ENCODE data around the gene FCGR3B. TPM values are rescaled to one million over a fixed set of nuclear protein-coding genes. Genes with fewer than 3 reads are reported as not detected.
A peak's percentile ranks its signal among the peaks of the same experiment; 100 is the strongest.
"Not testable (repeated sequence)": the region's sequence is repeated elsewhere in the genome, so short reads cannot be mapped to it uniquely, and the experiment has no call there.

The FCGR3B gene
- polyA plus RNA-seq, 1 donor: not detected

- not testable (repeated sequence) for DNase-seq
Measured at GRCh38 chr1:161638251-161638993, 7.4 kb upstream of the FCGR3B start.

- DNase-seq: not testable (repeated sequence)
Measured at GRCh38 chr1:161636976-161637375, 6.0 kb upstream of the FCGR3B start.

- DNase-seq: not testable (repeated sequence)
Measured at GRCh38 chr1:161636189-161636782, 5.3 kb upstream of the FCGR3B start.

GRCh38 chr1:161634993-161635392, 4.0 kb upstream of the FCGR3B start:
- not testable (repeated sequence) for DNase-seq

- not testable (repeated sequence) for DNase-seq
Measured at GRCh38 chr1:161630128-161630742, 741 bp downstream of the FCGR3B start.

GRCh38 chr1:161626445-161627146, 4.4 kb downstream of the FCGR3B start:
- not testable (repeated sequence) for DNase-seq

- not testable (repeated sequence) for DNase-seq
Measured at GRCh38 chr1:161624605-161625004, 6.4 kb downstream of the FCGR3B start.

GRCh38 chr1:161623401-161624051, 7.5 kb downstream of the FCGR3B start:
- DNase-seq: not testable (repeated sequence)

- DNase-seq: not testable (repeated sequence)
Measured at GRCh38 chr1:161622054-161622453, 8.9 kb downstream of the FCGR3B start.

- DNase-seq: peak; percentile 47
Measured at GRCh38 chr1:161621181-161622000, 9.6 kb downstream of the FCGR3B start.

- DNase-seq: not testable (repeated sequence)
Measured at GRCh38 chr1:161620399-161620798, 10.6 kb downstream of the FCGR3B start.

GRCh38 chr1:161618517-161618916, 12.5 kb downstream of the FCGR3B start:
- not testable (repeated sequence) for DNase-seq

GRCh38 chr1:161616417-161616816, 14.6 kb downstream of the FCGR3B start:
- DNase-seq: not testable (repeated sequence)

GRCh38 chr1:161613142-161613514, 17.8 kb downstream of the FCGR3B start:
- DNase-seq: peak; percentile 35

GRCh38 chr1:161612322-161613141, 18.4 kb downstream of the FCGR3B start:
- peak; percentile 94 for DNase-seq

- DNase-seq: peak; percentile 36
Measured at GRCh38 chr1:161611866-161612321, 19.1 kb downstream of the FCGR3B start.

- not testable (repeated sequence) for DNase-seq
Measured at GRCh38 chr1:161610198-161610597, 20.8 kb downstream of the FCGR3B start.

GRCh38 chr1:161606541-161607336, 24.2 kb downstream of the FCGR3B start:
- DNase-seq: not testable (repeated sequence)

- peak; percentile 15 for DNase-seq
Measured at GRCh38 chr1:161605762-161606540, 25.0 kb downstream of the FCGR3B start.
